ENCODE measurements around the gene LMAN1.
A peak's percentile ranks its signal among the peaks of the same experiment; 100 is the strongest.

Gene LMAN1

GRCh38 chr18:59358712-59359575 lies at the start of gene LMAN1:
TSS of gene LMAN1 (minus strand) at chr18:59359265. CDS start at chr18:59359244, 21 bp downstream.
- peak; percentile 94 for DNase-seq

- DNase-seq = peak; percentile 90
These were observed 43.5 kb upstream of the LMAN1 start for GRCh38 chr18:59402432-59403090.

DNA sequence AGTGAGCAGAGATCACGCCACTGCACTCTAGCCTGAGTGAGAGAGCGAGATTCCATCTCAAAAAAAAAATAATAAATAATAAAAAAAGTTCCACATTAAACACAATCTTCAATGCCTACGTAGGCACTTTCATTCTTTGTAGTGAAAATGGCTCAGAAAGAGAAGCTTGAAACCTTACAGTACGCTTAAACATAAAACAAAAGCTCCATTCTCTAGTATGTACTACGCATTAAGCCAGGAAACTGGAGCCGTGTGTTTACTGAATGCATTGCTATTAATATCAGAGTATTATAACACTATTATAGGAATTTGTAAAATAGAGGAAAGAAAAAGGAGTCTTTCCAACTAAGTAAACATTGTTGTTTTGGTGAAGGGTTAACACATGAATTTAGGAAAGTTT lies 41.3 kb upstream of the LMAN1 start:
- no peak for DNase-seq

GRCh38 chr18:59395226-59396175 lies 36.4 kb upstream of the LMAN1 start:
- DNase-seq = peak; percentile 30

GRCh38 chr18:59393381-59393780 lies 34.3 kb upstream of the LMAN1 start:
- no peak for DNase-seq

DNA sequence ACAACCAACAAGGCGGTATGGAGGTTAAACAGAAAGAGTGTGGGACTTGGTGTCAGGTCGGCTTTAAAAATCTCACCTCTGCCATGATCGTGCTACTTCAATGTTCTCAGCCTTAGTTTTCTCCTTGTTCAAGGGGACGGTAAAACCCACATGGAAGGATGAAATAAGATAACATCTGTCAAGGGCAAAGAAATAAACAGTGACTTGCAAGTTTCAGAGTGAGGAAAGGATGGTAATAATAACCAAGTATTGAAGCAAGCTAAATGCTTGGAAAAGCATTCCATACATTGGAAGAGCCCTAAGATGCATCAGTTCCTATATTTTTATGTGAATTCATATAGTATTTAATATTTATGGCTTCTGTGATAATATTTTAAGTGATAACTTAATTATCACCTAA lies 29.8 kb upstream of the LMAN1 start:
- DNase-seq = no peak

DNA sequence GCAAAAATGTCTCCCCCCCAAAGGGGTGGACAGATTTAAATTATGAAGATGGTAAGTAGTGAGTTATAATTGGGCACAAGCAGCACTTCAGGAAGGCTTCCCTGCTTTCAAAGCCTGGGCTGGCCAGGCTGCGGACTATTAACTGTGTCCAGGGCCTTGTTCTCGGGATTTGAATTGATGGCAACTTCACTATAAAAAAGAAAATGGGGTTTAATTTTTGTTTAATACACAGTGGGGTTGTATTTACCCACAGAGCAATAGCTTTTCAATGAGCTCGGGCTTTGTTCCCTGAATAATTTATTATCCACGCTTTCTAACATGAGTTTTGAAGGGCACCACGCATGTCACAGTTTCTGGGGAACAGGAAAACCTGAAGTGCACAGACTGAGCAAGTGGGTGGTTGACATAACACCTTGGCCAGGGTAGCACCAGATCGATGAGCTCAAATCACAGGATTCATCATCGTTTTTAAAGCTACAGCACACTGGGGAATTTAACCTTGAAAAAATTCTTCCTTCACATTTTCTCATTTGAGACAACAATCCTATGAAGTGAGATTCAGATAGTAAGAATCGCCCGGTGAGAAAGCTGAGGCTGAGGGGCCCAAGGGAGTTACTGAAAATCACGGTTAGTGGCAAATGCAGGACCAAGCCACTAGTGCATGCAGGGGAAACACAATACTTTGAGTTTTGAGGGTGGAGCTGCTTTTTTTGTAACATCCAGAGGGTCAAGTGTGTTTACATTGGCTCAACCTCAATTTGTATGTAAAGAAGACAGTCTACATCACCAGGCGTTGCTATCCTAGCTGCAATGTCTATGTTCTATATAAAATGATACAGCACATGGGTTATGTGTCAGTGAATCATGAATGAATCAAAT lies 28.9 kb upstream of the LMAN1 start:
- DNase-seq = peak; percentile 84

DNA sequence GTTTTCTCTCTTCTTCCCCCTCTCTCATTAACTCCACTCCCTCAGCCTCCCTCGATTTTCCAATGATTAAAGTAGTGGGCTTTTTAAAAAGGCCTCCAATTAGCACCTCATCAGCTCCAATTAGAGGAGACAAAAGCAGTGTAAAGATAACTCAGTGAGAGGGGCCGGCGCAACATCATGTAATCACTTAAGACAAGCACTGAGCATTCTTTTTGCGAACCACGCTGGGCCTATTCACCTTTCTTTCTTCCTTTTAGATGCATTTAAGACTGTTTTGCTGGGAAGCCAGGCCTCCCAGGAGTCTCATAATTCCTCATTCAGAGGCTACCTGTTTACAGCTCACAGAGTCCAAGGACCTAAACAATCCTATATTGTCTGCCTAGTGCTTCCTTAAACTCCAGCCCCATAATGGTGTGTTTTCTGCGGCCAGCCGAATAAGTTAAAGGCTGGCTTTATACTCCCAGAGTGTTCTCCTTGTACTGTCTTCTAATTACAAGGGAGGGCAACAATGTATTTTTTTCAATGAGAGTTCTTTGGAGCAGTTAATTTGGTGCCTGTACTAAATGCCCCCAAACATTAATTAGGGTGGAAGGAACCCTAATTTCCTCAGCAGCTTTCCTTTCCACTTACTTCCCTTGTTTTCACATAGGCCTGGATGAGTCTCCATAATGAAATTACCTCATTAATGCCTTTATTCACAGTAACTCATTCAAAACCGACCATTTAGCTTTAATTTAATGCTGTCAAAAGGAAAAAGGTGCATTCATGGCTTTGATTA lies 28.0 kb upstream of the LMAN1 start:
- peak; percentile 89 for DNase-seq

GRCh38 chr18:59385191-59385590 lies 26.1 kb upstream of the LMAN1 start:
- DNase-seq = no peak

DNA sequence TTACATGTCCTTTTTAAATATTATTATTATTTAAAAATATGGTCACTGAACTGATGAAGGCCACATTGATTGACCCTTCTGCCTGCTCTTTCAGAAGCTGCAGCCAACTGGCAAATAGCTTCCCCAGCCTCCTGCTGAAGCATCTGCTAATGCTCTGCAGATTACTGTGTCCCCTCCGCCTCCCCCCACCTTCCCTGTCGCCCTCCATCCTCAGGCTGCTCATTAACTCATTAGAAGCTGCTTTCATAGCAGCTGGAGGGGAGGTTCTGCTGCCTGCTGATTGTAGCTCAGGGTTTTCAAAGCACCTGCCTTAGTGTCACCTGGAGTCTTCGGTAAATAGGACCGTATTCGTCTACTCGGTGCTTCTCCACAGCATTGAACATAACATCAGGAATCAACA lies 24.8 kb upstream of the LMAN1 start:
- peak; percentile 75 for DNase-seq

GRCh38 chr18:59382383-59382782 lies 23.3 kb upstream of the LMAN1 start:
- no peak for DNase-seq

- DNase-seq = no peak
These were observed 22.9 kb upstream of the LMAN1 start for GRCh38 chr18:59381949-59382348.

DNA sequence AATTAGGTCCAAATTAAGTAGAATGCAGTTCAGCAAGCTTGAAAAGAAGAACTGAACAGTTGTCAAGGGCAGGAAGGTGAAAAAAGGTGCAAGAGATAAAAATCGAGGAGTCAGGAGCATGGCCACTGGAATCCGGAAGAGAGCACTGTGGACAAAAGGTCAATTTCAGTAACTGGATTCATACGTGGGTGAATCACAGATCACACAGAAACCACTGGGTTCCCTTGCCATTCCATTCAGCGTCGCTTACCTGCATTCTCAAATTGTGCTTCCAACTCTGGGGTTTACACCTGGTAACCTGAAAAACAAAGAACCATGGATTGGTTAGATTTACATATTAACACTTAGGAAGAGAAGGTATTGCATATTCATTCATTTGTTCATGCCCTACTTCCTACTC lies 21.6 kb upstream of the LMAN1 start:
- no peak for DNase-seq

DNA sequence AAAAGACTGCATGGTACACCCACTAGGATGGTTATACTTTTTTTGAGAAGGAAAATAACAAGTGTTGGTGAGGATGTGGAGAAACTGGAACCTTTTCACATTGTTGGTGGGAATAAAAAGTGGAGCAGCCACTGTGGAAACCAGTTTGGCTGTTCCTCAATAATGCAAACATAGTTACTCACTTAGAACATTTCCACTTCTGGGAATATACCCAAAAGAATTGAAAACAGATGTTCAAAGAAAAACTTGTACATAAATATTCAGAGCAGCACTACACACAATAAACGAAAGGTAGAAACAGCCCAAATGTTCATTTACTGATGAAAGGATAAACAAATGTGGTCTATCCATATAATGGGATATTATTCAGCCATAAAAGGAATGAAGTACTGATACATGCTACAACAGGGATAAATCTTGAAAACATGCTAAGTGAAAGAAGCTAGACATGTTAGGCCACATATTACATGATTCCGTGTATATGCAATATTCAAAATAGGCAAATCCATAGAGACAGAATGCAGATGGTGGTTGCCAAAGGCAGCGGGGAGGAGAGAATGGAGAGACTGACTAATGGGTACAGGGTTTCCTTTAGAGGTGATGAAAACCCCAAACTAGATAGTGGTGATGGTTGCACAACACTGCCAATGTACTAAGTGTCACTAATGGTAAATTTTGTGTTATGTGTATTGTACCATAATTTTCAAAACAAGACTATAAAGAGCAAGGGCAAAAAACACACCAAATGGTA lies 20.9 kb upstream of the LMAN1 start:
- DNase-seq = no peak

DNA sequence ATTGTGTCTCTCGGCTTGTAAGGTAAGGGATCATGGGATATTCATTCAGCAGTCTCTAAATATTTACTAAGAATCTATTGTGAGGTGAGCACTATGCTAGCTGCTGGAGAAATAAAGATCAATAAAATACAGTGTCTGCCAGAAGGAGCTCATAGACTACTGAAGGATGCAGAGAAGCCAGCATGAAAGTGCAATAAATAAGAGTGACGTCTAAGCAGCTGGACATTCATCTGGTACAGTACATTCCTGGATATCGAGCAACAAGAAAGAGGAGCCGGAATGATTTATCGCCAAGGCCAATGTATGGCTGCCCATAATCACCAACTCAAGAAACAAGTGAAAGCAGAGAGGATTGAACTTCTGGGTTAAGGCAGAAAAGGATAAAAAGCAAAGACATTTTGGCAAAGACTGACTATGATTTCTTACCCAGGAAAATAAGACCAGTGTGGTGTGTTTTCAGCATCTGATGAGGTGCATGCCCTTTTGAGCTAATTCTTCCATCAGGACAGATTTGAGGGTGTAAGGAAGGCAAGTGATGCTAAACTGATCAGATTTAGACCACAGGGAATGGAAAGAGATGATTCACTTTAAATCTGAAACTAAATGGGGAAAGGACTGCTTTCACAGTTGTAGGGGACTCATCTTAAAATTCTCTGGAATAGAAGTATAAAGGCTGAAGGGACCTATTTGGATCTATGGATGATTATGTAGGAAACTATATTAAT lies 18.7 kb upstream of the LMAN1 start:
- DNase-seq = no peak

GRCh38 chr18:59376351-59376935 lies 17.4 kb upstream of the LMAN1 start:
- peak; percentile 74 for DNase-seq

DNA sequence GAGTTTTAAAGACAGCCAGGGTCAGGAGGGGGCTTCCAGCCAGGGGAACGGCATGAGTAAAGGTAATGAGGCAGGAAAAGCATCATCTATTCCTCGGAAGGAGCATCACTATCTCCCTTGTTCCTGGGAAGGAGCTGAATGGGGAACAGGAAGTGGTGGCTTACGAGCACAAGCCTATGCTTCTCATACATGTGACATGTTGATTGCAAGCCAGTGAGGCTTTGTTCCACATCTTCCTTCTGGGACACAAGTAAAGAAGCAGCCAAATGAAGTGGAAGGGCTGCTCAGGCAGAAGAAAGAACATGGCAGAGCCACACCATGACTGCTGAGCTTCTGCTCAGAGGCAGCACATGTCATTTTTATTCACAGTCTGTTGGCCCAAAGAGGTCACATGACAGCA lies 15.1 kb upstream of the LMAN1 start:
- DNase-seq = peak; percentile 62

GRCh38 chr18:59372975-59373374 lies 13.9 kb upstream of the LMAN1 start:
- no peak for DNase-seq

GRCh38 chr18:59360381-59360780 lies 1.3 kb upstream of the LMAN1 start:
- no peak for DNase-seq
